Glutamatergic neuron (in vitro differentiated cells): ENCODE measurements around the gene RHBDF2. TPM values are rescaled to one million over a fixed set of nuclear protein-coding genes. Genes with fewer than 3 reads are reported as not detected.

Experiments used
- DNase-seq: peaks from one replicate; pipeline ENCODE4 v3.0.0; 2022
- H3K27ac Mint-ChIP-seq: one replicate; pipeline ENCODE4 v1.8.0; 2020; ENCODE audit warnings: mild to moderate bottlenecking, mixed read lengths, inconsistent platforms; ENCODE audit not compliant: unreplicated experiment
- H3K27me3 Mint-ChIP-seq: one replicate; pipeline ENCODE4 v1.8.0; 2020; ENCODE audit warnings: mild to moderate bottlenecking, moderate library complexity, mixed read lengths, inconsistent platforms; ENCODE audit not compliant: unreplicated experiment
- H3K36me3 Mint-ChIP-seq: one replicate; pipeline ENCODE4 v1.8.0; 2020; ENCODE audit warnings: mild to moderate bottlenecking, mixed read lengths, inconsistent platforms; ENCODE audit not compliant: unreplicated experiment
- H3K4me1 Mint-ChIP-seq: one replicate; pipeline ENCODE4 v1.8.0; 2020; ENCODE audit warnings: mild to moderate bottlenecking, low read depth, mixed read lengths, inconsistent platforms; ENCODE audit not compliant: unreplicated experiment
- H3K4me3 Mint-ChIP-seq: one replicate; pipeline ENCODE4 v1.8.0; 2020; ENCODE audit warnings: mild to moderate bottlenecking, mixed read lengths, inconsistent platforms; ENCODE audit not compliant: unreplicated experiment
- H3K9me3 Mint-ChIP-seq: one replicate; pipeline ENCODE4 v1.8.0; 2020; ENCODE audit warnings: mild to moderate bottlenecking, moderate library complexity, mixed read lengths, inconsistent platforms; ENCODE audit not compliant: unreplicated experiment
- total RNA-seq: library from RNA; stranded (reverse); fragmentation: NEBNext Ultra II Directional; extraction: Animal tissue kit (Norgen Biotek cat#: 25700); gene quantifications from one replicate; pipeline ENCODE4 v1.2.1, GENCODE V29; 2021; ENCODE audit not compliant: unreplicated experiment
- TF ChIP-seq, protein P1 (sequence below): fragments of 200-600 bp; sonication (generic); IDR thresholded peaks from one replicate; pipeline ENCODE4 v1.5.0; 2021; ENCODE audit not compliant: partially characterized antibody, unreplicated experiment

RHBDF2 gene
- total RNA-seq, 1 donor from 2014 or later: 1.9 TPM

DNA sequence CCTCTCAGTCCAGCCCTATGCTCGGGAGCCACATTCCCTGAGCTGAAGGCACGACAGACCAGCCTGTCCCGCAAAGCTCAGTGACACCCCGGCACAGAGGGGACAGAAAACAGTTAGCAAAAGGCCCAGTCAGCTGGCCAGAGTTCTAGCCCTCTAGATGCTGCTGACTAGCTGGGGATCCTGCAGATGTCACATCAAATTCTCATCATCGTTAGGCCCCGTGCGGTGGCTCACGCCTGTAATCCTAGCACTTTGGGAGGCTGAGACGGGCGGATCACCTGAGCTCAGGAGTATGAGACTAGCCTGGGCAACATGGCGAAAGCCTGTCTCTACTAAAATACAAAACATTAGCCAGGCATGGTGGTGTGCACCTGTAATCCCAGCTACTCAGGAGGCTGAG, 65.5 kb downstream of the RHBDF2 start:
- H3K4me3 Mint-ChIP-seq: no peak overlapping the region
- H3K4me1 Mint-ChIP-seq: peaks cover 26% of the 10 kb centered on the region
- no peaks in the 10 kb centered on the region for H3K27me3 Mint-ChIP-seq
- no peak overlapping the region for H3K27ac Mint-ChIP-seq
- DNase-seq: no peak
- H3K9me3 Mint-ChIP-seq: peaks cover 3% of the 10 kb centered on the region
- H3K36me3 Mint-ChIP-seq: no peaks in the 10 kb centered on the region
- TF ChIP-seq, protein P1, sequence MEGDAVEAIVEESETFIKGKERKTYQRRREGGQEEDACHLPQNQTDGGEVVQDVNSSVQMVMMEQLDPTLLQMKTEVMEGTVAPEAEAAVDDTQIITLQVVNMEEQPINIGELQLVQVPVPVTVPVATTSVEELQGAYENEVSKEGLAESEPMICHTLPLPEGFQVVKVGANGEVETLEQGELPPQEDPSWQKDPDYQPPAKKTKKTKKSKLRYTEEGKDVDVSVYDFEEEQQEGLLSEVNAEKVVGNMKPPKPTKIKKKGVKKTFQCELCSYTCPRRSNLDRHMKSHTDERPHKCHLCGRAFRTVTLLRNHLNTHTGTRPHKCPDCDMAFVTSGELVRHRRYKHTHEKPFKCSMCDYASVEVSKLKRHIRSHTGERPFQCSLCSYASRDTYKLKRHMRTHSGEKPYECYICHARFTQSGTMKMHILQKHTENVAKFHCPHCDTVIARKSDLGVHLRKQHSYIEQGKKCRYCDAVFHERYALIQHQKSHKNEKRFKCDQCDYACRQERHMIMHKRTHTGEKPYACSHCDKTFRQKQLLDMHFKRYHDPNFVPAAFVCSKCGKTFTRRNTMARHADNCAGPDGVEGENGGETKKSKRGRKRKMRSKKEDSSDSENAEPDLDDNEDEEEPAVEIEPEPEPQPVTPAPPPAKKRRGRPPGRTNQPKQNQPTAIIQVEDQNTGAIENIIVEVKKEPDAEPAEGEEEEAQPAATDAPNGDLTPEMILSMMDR: no peak

GRCh38 chr17:76434870-76435269, 66.4 kb downstream of the RHBDF2 start:
- TF ChIP-seq, protein P1: no peak
- no peak overlapping the region for H3K27ac Mint-ChIP-seq
- no peak for DNase-seq
- H3K4me1 Mint-ChIP-seq: peaks cover 29% of the 10 kb centered on the region
- no peaks in the 10 kb centered on the region for H3K27me3 Mint-ChIP-seq
- no peak overlapping the region for H3K4me3 Mint-ChIP-seq
- H3K36me3 Mint-ChIP-seq: no peaks in the 10 kb centered on the region
- H3K9me3 Mint-ChIP-seq: peaks cover 3% of the 10 kb centered on the region

GRCh38 chr17:76433693-76434092, 67.5 kb downstream of the RHBDF2 start:
- Mint-ChIP-seq H3K4me3 (no peak overlapping the region), H3K36me3 (no peaks in the 10 kb centered on the region), H3K9me3 (peaks cover 3% of the 10 kb centered on the region), H3K27ac (no peak overlapping the region), H3K4me1 (peaks cover 27% of the 10 kb centered on the region), H3K27me3 (no peaks in the 10 kb centered on the region)
- TF ChIP-seq, protein P1: no peak
- no peak for DNase-seq

GRCh38 chr17:76432712-76433336, 68.4 kb downstream of the RHBDF2 start:
- H3K27me3 Mint-ChIP-seq: no peaks in the 10 kb centered on the region
- H3K9me3 Mint-ChIP-seq: peaks cover 3% of the 10 kb centered on the region
- TF ChIP-seq, protein P1: peak; percentile 78
- no peaks in the 10 kb centered on the region for H3K36me3 Mint-ChIP-seq
- peak overlapping the region; percentile 30 for H3K27ac Mint-ChIP-seq
- peaks cover 23% of the 10 kb centered on the region for H3K4me1 Mint-ChIP-seq
- DNase-seq: no peak
- H3K4me3 Mint-ChIP-seq: no peak overlapping the region

DNA sequence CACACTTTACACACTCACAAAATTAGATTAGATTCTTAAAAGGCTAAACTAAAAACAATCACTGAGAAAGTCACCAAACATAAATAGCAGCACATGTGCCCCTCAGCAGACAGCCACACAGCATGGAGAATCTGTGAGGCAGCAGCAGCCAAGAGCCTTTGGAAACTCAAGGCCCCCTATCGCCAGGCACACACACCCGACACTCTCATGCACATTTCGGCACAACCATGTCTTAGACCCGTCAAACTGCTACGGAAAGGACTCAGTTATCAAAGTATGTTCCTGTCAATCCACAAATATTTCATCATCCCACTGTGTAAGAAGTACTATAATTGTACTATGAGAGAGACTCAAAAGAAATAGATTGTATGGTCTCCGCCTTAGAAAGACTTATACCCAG, 69.2 kb downstream of the RHBDF2 start:
- H3K4me1 Mint-ChIP-seq: peaks cover 22% of the 10 kb centered on the region
- TF ChIP-seq, protein P1: no peak
- no peak overlapping the region for H3K4me3 Mint-ChIP-seq
- DNase-seq: no peak
- H3K9me3 Mint-ChIP-seq: peaks cover 3% of the 10 kb centered on the region
- H3K36me3 Mint-ChIP-seq: no peaks in the 10 kb centered on the region
- no peaks in the 10 kb centered on the region for H3K27me3 Mint-ChIP-seq
- H3K27ac Mint-ChIP-seq: no peak overlapping the region
